Superior temporal gyrus (tissue), 1 donor: ENCODE measurements around the gene ERGIC3.
A peak's percentile ranks its signal among the peaks of the same experiment; 100 is the strongest.
"Not testable (repeated sequence)": the region's sequence is repeated elsewhere in the genome, so short reads cannot be mapped to it uniquely, and the experiment has no call there.

Experiments
- DNase-seq: peaks from one replicate; pipeline ENCODE4 v3.0.0-alpha.2; 2016; ENCODE audit errors: extremely low spot score

The ERGIC3 gene

GRCh38 chr20:35517767-35518166 is 24.1 kb upstream of the ERGIC3 start:
- DNase-seq = not testable (repeated sequence)

- DNase-seq = no peak
Observed at GRCh38 chr20:35518955-35519354, 22.9 kb upstream of the ERGIC3 start.

GRCh38 chr20:35523298-35523888 is 18.5 kb upstream of the ERGIC3 start:
- no peak for DNase-seq

GRCh38 chr20:35525639-35526038 is 16.2 kb upstream of the ERGIC3 start:
- no peak for DNase-seq

GRCh38 chr20:35527122-35527769 is 14.6 kb upstream of the ERGIC3 start:
- DNase-seq = no peak

GRCh38 chr20:35529552-35529951 is 12.3 kb upstream of the ERGIC3 start, which contains the start of gene C20orf173:
Gene C20orf173, minus strand, starts transcription at chr20:35529652. Its CDS starts 279 bp downstream, at chr20:35529373.
- no peak for DNase-seq

DNA sequence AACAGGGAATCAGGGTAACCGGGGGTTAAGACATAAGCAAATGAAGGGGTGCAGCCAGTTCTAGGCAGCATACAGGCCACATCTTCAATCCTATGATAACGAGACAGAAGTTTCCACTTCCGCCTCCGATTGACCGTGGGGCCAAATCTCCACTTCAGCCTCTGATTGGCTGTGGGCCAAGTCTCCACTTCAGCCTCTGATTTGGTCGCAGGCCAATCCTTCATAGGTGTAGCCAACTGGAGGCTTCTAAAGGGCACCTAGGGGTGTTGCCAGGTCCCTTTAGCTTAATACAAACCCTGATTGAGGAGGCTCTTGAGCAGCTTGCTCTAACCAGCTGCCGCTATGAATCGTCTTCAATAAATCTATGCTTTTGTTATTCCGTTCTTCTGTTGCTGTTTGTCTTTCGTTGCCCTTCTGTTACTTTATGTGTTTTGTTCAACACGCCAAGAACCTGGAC is 2.1 kb upstream of the ERGIC3 start:
- DNase-seq = no peak

DNA sequence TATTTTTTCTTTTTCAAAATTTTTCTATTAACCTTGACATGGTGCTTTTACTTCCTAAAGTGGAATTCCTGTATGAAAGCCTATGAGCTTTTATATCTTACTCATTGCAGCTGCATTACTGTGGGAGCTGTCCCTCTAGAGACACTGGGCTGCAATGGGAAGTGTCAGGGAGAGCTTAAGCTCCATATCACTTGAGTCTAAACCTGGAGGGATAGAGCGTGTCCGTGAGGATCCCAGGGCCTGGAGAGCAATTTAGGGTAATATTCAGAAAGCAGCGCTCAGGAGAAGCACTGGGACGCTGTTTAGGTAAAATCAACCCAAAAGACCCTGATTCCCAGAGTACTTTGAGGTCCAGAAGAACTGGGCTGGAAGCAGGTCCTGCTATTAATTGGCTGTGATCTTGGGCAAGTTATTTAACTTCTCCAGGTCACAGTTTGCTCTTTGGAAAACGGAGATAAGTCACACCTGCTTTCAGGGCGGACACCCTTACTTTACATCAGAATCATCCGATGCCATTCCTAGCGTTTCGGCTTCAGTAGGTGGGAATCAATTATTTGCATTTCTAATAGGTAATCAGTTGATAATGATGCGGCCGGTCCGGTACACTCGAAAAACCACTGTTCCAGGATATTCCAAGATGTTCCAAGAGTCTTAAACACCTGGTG is 628 bp upstream of the ERGIC3 start:
- DNase-seq = no peak

DNA sequence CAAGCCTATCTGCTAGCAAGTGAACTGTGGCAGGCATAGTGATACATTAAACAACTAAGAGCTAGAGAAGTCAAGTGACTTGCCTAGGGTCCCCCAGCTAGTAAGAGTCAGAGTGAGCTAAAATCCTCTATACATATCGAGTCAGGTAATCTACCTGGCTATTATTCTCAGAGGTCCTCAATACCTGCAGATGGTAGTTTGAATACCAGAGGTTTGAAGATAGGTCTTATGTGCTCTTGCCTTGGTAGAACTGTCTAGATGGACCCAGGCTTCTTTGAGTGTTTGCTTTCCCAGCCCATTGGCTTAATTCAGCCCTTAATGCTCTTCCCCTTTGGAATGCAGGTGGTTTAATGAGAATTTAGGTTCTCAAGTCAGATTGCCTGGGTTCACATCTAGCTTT is 1.1 kb downstream of the ERGIC3 start:
- DNase-seq = no peak

DNA sequence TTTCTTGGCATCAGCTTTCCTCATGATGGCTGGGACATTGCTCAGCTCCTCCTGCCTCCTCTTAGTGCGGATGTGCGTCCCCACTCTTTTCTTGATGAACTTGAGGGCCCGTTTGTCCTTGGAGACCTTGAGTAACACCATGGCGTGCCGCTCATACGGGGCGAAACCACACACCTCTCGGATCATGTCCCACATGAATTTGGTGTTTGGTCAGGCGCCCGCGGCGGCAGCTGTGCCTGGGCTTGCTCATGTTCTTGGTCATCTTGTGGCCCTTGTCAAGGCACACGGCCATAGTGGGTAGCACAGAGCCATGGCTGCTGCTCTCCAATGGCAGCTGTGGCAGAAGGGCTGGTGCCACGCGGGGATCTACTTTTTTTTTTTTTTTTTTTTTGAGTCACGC is 2.6 kb downstream of the ERGIC3 start:
- no peak for DNase-seq

DNA sequence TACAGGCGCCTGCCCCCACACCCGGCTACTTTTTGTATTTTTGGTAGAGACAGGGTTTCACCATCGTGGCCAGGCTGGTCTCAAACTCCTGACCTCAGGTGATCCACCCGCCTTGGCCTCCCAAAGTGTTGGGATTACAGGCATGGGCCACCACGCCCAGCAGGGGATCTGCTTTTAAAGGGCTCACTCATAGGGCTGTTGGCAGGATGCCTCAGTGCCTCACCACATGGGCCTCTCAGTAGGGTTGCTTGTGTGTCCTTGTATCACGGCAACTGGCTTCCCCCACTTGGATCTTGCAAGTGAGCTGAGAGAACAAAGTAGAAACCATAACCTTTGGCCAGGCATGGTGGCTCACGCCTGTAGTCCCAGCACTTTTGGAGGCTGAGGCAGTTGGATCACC is 3.1 kb downstream of the ERGIC3 start:
- DNase-seq = not testable (repeated sequence)

- DNase-seq = no peak
Observed at GRCh38 chr20:35546127-35546526, 4.2 kb downstream of the ERGIC3 start.

DNA sequence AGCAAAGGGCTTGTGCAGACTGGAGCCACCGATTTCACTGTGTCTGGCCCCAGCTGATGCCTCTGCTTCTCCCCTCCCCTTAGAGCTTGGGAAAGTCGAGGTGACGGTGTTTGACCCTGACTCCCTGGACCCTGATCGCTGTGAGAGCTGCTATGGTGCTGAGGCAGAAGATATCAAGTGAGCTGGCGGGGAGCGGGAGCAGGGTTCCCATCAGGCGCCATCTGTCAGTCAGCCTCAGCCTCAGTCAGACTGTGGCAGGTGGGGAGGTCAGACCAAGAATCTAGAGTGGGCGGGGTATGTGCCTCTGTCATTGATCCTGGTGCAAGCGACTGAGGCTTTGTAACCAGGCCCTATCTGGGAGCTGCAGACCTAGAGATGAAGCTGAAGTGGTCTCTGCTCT is 5.5 kb downstream of the ERGIC3 start:
- no peak for DNase-seq

GRCh38 chr20:35551503-35551902 is 9.6 kb downstream of the ERGIC3 start:
- DNase-seq = no peak

DNA sequence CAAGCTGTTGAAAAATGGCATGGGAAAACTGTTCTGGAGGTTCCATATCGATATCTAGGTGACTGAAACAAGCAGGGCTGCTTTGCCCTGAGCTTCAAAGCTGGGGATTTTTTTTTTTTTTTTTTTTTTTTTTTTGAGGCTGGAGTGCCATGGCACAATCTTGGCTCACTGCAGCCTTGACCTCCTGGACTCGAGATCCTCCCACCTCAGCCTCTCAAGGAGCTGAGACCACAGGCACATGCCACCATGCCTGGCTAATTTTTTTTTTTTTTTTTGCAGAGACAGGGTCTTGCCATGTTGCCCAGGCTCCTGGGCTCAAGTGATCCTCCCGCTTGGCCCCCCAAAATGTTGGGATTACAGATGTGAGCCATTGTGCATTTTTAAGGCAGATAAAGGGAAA is 11.0 kb downstream of the ERGIC3 start:
- DNase-seq = no peak

- DNase-seq = peak; percentile 19
Observed at GRCh38 chr20:35555461-35555860, 13.6 kb downstream of the ERGIC3 start.

DNA sequence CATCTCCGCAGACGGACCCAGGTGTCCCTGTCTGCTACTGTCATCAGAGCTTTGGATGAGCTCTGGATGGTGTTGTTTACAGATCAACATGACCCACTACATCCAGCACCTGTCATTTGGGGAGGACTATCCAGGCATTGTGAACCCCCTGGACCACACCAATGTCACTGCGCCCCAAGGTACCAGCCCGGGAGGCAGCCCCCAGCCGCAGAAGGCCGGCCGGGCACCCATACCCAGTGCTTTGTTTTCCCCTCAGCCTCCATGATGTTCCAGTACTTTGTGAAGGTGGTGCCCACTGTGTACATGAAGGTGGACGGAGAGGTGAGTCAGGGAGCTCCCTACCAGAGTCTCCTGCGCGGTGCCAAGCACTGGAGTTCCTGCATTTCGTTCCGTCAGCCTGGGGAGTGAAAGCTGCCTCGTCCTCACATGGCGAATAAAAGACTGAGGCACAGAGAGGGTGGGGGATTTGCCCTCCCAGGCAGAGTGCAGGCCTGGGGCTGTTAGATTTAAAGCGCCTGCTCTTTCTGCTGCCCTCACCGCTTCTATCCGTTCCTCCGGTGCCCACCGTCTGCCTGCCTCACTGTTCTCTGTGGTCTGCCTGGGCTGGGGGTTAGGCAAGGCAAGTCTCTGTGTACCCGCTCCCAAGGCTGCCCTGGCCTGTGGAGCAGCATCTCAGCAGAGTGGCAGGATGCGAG is 14.2 kb downstream of the ERGIC3 start:
- DNase-seq = no peak

- DNase-seq = no peak
Observed at GRCh38 chr20:35556871-35557270, 15.0 kb downstream of the ERGIC3 start.

GRCh38 chr20:35558451-35558850 is 16.6 kb downstream of the ERGIC3 start:
- no peak for DNase-seq

GRCh38 chr20:35559042-35559693 is 17.3 kb downstream of the ERGIC3 start:
- DNase-seq = no peak

DNA sequence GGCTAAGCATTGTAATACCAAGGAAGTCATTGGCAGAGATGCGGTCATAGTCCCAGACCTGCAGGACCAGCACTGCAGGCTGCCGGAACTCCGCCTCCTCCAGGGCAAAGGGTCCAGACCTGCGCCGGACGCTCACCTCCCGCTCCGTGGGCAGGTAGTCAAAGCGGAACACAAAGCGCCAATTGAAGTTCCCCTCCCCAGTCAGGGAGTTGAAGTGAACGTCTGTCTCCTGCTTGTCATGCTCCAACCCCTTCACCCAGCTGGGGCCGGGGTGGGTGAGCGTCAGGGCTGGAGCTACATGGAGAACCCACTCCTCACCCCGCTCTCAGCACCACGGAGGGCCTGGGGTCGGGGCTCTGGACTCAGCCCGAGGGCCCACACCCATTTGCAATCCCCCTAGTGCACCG is 18.2 kb downstream of the ERGIC3 start:
- no peak for DNase-seq

DNA sequence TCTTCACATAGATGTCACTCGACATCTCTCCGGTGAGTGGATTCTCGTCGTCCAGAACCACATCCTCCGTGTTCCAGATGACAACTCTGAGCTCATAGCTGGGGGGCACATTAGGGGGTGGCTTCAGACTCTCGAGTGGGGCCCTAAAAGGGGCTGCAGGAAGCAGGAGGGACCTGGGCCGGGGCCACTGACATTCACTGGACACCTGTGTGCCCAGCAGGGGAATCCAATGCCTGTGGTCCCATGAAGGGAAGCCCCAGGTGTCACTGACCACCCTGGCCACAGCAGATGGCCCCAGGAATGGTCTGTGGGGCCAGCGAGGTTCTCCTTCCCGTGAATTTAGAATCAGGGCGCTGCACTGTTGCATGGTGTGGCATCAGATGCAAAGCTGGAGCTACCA is 18.7 kb downstream of the ERGIC3 start:
- DNase-seq = no peak
